WTC11 (cell line): Measurements from ENCODE around the gene GGA1. TPM values are rescaled to one million over a fixed set of nuclear protein-coding genes. Genes with fewer than 3 reads are reported as not detected.
A peak's percentile ranks its signal among the peaks of the same experiment; 100 is the strongest.

ENCODE experiments used
- ARID4B ChIP-seq: sonication (generic); formaldehyde crosslinking; IDR thresholded peaks from 2 replicates; pipeline ENCODE4 v1.8.0; 2023; ENCODE audit warnings: missing genetic modification reagents, mild to moderate bottlenecking, borderline replicate concordance
- CBFB ChIP-seq: sonication (generic); formaldehyde crosslinking; IDR thresholded peaks from 2 replicates; pipeline ENCODE4 v1.8.1; 2022; ENCODE audit warnings: mild to moderate bottlenecking, low read depth, missing genetic modification reagents
- CREM ChIP-seq: sonication (generic); formaldehyde crosslinking; IDR thresholded peaks from 2 replicates; pipeline ENCODE4 v1.8.1; 2022; ENCODE audit warnings: mild to moderate bottlenecking, missing genetic modification reagents, moderate library complexity
- E2F5 ChIP-seq: sonication (generic); formaldehyde crosslinking; IDR thresholded peaks from 2 replicates; pipeline ENCODE4 v1.8.1; 2022; ENCODE audit warnings: mild to moderate bottlenecking, moderate library complexity, missing genetic modification reagents
- ETV6 ChIP-seq: sonication (generic); formaldehyde crosslinking; IDR thresholded peaks from 2 replicates; pipeline ENCODE4 v1.8.1; 2022; ENCODE audit warnings: mild to moderate bottlenecking, missing genetic modification reagents
- JUN ChIP-seq: sonication (generic); formaldehyde crosslinking; IDR thresholded peaks from 2 replicates; pipeline ENCODE4 v1.8.0; 2023; ENCODE audit warnings: mild to moderate bottlenecking, missing genetic modification reagents
- MAX ChIP-seq: sonication (generic); formaldehyde crosslinking; IDR thresholded peaks from 2 replicates; pipeline ENCODE4 v1.8.0; 2022; ENCODE audit warnings: mild to moderate bottlenecking, missing genetic modification reagents
- MXD4 ChIP-seq: fragments of 250-450 bp; sonication (Bioruptor Pico); IDR thresholded peaks from 2 replicates; pipeline ENCODE4 v1.8.0; 2021; ENCODE audit warnings: mild to moderate bottlenecking, moderate library complexity, borderline replicate concordance
- PRDM15 ChIP-seq: sonication (generic); formaldehyde crosslinking; IDR thresholded peaks from 2 replicates; pipeline ENCODE4 v1.8.0; 2022; ENCODE audit warnings: missing genetic modification reagents
- SP1 ChIP-seq: sonication (generic); formaldehyde crosslinking; conservative IDR thresholded peaks from 2 replicates; pipeline ENCODE4 v1.8.1; 2022; ENCODE audit warnings: missing genetic modification reagents
- ZNF532 ChIP-seq: fragments of 250-450 bp; sonication (Bioruptor Pico); IDR thresholded peaks from 2 replicates; pipeline ENCODE4 v1.9.0; 2021; ENCODE audit warnings: mild to moderate bottlenecking, borderline replicate concordance
- total RNA-seq: library from RNA; stranded (reverse); gene quantifications from 3 replicates; pipeline ENCODE4 v1.2.3, GENCODE V29; 2021

The GGA1 gene
- total RNA-seq, 1 experiment from 2014 or later: 66.3 TPM

DNA sequence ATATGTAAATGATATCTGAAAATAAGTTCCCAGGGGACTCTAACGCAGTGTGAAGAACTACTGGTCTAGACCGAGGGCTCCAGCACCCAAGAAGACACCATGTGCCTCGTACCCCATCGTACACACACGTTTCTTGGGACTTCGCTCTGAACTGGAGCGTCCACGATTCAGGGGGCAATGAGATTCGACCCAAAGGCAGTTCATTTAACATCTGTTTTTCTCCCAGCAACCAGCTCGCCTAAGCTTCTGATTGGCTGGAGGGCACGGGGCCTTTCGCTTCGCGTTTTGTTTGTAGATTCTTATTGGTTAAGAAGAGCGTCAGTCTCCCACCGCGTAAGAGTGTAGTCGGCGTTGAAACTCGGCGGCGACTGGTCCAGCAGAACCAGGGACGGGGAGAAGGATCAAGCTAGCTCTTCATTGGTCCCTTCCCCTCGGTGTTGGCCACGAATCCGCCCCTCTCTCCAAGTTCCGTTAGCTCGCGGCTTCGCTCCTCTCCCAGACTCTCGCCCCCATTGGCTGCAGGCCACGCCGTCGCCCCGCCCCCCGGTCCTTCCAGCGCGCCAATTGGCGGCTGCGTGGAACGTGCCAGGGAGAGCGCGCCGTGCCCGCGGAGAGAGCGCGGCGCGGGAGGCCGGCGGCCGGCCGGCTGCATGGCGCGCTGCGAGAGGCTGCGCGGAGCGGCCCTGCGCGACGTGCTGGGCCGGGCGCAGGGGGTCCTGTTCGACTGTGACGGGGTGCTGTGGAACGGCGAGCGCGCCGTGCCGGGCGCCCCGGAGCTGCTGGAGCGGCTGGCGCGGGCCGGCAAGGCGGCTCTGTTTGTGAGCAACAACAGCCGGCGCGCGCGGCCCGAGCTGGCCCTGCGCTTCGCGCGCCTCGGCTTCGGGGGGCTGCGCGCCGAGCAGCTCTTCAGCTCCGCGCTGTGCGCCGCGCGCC, 49.8 kb downstream of the GGA1 start, which contains the start of gene PDXP (continued):
- TF ChIP-seq ARID4B (CRISPR knock-in tag): peak; percentile 75
- TF ChIP-seq ZNF532 (CRISPR knock-in tag): no peak
- TF ChIP-seq MXD4 (CRISPR knock-in tag): no peak
- TF ChIP-seq PRDM15 (CRISPR knock-in tag): 0 out of 2 replicates have a peak, but pooled peaks have one; percentile 18
- peak; percentile 79 for TF ChIP-seq SP1 (CRISPR knock-in tag)
- TF ChIP-seq JUN (CRISPR knock-in tag): 0 out of 2 replicates have a peak, but pooled peaks have one; percentile 57
- TF ChIP-seq E2F5 (CRISPR knock-in tag): peak; percentile 45; the same call in 1 of the 2 replicates
- peak; percentile 80 for TF ChIP-seq ETV6 (CRISPR knock-in tag)
- TF ChIP-seq MAX (CRISPR knock-in tag): peak; percentile 81; the same call in 1 of the 2 replicates
- peak; percentile 45; the same call in 1 of the 2 replicates for TF ChIP-seq CREM (CRISPR knock-in tag)
- TF ChIP-seq CBFB: no peak
